Erythroblast (primary cell): ENCODE results near the gene STRIP2.

ENCODE experiments used
- GATA1 ChIP-seq: IDR thresholded peaks from 2 replicates; pipeline ENCODE4 v1.6.1; 2011; ENCODE audit warnings: low read depth, mild to moderate bottlenecking, control low read depth, low read length, moderate library complexity
- POLR2A ChIP-seq: IDR thresholded peaks from 2 replicates; pipeline ENCODE4 v1.6.1; 2011; ENCODE audit warnings: mild to moderate bottlenecking, low read length

DNA sequence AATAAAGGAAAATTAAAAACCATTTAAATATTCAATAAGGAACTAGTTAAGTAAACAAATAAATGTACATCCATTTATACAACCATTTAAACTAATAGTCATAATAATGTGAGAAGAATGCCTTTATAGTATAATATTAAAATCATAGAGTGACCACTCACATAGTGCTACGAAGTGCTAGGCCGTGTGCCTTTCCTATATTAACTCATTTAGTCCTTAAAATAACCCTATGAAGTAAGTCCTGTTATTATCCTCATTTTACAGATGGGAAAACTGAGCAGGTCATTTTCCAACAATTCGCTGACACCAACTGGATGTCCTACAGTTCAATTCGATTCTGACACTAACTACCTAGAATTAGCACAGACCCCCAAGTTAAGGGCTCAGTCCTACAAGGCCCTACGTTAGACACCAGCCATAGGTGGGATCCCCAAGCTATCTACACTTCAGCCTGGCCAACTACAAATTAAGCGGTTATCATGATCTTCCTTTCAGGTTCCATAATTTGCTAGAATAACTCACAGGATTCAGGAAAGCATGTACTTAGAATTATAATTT, 4.1 kb downstream of the STRIP2 start:
- TF ChIP-seq POLR2A (no peak), GATA1 (no peak)
